Measurements from ENCODE around the gene SMIM24. TPM values are rescaled to one million over a fixed set of nuclear protein-coding genes. Genes with fewer than 3 reads are reported as not detected.
A peak's percentile ranks its signal among the peaks of the same experiment; 100 is the strongest.

Gene SMIM24
- total and polyA plus RNA-seq, 2 experiments from 2014 or later, result 0.22 to 0.63 TPM

DNA sequence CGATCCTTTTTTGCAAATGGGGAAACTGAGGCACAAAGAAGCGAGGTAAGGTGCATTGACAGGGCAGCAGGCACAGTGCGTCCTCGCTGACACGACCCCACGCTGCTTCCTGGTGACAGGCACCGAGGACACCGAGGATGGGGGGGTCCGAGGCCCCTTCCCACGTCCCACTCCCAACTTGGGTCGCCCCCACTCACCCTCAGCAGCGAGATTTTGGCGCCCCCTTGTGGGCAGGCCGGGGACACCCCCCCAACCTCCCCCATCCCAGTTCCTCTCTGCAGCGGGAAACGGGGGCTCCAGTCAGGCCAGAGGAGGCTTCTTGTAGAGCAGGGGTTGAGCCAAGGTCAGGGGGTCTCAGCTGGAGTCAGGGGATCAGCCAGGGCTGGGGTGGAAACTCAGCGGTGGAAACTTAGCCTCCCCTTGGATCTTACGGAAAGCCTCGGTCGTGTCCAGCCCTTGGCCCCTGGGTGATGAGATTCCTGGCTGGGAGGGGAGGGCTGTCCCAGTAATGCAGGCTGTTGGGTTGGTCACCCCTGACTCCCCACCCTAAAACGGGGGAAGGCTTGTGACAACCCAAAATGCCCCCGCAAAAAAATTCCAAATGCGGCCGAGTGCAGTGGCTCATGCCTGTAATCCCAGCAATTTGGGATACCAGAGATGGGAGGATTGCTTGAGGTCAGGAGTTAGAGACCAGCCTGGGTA, 8.2 kb downstream of the SMIM24 start:
- no peaks in the 10 kb centered on the region for H3K4me1 ChIP-seq (ENCODE audit: low read depth)
- no peaks in the 10 kb centered on the region for H3K36me3 ChIP-seq
- TF ChIP-seq, protein P1, sequence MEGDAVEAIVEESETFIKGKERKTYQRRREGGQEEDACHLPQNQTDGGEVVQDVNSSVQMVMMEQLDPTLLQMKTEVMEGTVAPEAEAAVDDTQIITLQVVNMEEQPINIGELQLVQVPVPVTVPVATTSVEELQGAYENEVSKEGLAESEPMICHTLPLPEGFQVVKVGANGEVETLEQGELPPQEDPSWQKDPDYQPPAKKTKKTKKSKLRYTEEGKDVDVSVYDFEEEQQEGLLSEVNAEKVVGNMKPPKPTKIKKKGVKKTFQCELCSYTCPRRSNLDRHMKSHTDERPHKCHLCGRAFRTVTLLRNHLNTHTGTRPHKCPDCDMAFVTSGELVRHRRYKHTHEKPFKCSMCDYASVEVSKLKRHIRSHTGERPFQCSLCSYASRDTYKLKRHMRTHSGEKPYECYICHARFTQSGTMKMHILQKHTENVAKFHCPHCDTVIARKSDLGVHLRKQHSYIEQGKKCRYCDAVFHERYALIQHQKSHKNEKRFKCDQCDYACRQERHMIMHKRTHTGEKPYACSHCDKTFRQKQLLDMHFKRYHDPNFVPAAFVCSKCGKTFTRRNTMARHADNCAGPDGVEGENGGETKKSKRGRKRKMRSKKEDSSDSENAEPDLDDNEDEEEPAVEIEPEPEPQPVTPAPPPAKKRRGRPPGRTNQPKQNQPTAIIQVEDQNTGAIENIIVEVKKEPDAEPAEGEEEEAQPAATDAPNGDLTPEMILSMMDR (IDR thresholded peaks at IDR 0.05; ENCODE audit: low read depth, low read length), result peak; percentile 88
- H3K27ac ChIP-seq, result no peak overlapping the region
- H3K9me3 ChIP-seq (ENCODE audit: low read depth), result no peaks in the 10 kb centered on the region
- DNase-seq (ENCODE audit: low read depth in 1 of 2, low spot score in 1 of 2), result peak; percentile 28 to 53
- no peaks in the 10 kb centered on the region for H3K27me3 ChIP-seq
- H3K4me3 ChIP-seq, result no peak overlapping the region

DNA sequence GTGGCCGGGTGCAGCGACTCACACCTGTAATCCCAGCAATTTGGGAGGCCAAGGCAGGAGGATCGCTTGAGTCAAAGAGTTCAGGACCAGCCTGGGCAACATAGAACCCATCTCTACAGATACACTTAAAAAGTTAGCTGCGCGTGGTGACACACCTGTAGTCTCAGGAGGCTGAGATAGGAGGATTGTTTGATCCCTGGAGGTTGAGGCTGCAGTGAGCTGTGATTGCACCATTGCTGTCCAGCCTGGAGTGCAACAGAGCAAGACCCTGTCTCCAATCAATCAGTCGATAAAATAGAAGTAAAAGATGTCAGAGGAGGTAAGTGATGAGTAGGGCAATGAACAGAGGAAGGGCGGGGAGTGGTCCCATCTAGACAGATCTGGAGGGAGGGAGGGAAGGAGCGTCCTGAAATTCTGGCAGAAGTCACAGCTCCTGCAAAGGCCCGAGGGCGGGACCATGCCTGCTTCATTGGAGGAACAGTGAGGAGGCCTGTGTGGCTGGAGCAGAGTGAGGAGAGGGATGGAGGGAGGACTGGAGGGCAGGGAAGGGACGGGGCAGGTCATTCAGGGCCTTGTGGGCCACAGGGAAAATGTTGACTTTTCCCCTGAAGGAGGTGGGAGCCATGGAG, 9.7 kb downstream of the SMIM24 start:
- Histone ChIP-seq H3K4me1 (ENCODE audit: low read depth) (no peaks in the 10 kb centered on the region), H3K9me3 (ENCODE audit: low read depth) (no peaks in the 10 kb centered on the region), H3K27me3 (no peaks in the 10 kb centered on the region), H3K27ac (no peak overlapping the region), H3K36me3 (no peaks in the 10 kb centered on the region), H3K4me3 (no peak overlapping the region)
- peak in 1 of 2 donors; percentile 25 for DNase-seq (ENCODE audit: low read depth in 1 of 2, low spot score in 1 of 2)
- TF ChIP-seq, protein P1 (IDR thresholded peaks at IDR 0.05; ENCODE audit: low read depth, low read length), result no peak

DNA sequence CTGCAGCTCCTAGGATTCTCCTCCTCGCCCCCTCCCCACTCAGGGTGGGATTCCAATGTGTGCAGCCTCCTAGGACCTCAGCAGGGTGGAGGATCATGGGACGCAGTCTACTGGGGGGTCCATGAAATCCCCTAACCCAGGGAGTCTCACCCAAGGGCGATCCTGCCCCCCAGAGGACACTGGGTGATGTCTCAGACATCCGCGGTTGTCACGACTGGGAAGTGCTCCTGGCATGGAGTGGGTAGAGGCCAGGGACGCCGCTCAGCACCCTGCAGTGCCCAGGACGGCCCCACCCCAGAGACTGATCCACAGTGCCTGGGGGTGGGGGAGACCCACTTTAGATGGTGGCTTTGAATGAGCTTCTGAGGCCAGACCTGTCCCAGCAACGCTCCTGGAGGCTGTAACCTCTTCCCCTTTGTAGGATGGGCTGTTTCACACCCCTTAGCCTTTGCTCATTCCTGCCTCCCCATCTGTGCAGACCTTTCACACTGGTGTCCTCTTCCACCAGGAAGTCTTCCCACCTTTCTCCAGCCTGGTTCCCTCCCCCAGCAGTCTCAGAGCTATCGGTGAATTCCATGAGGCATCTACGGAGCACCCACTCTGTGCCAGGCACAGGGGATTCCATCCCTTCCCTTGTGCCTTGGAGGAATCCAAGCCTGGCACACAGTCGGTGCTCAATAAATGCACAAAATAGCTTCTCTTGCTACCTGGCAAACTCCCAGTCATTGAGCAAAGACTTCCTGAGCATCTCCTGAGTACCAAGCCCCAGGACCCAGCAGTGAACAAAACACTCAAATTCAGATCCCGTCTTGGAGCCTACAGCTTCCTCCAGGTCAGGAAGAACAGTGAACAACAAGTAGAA, 10.5 kb downstream of the SMIM24 start:
- no peak overlapping the region for H3K4me3 ChIP-seq
- no peaks in the 10 kb centered on the region for H3K4me1 ChIP-seq (ENCODE audit: low read depth)
- H3K27me3 ChIP-seq, result no peaks in the 10 kb centered on the region
- no peak for DNase-seq (ENCODE audit: low read depth in 1 of 2, low spot score in 1 of 2)
- H3K27ac ChIP-seq, result no peak overlapping the region
- no peaks in the 10 kb centered on the region for H3K9me3 ChIP-seq (ENCODE audit: low read depth)
- no peaks in the 10 kb centered on the region for H3K36me3 ChIP-seq
- TF ChIP-seq, protein P1 (IDR thresholded peaks at IDR 0.05; ENCODE audit: low read depth, low read length), result peak; percentile 20

DNA sequence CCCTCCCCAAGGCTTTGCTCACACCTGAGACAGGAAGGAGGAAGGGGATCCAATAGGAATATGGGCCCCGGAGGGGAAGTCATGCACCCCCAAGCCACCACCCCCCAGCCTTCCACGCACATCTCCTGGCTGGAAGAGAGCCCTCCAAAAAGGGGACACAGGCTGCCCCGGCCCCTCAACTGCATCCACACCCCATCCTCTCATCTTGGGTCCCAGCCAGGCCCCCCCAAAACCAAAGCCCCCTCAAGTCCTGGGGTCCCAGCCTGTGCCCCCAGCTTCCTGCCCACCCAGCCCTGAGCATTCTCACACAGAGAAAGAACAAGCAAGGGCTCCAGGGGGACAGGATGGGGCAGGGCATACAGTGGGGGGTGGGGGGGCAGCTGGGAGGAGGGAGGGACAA, 12.1 kb downstream of the SMIM24 start:
- Histone ChIP-seq H3K27me3 (peaks cover 16% of the 10 kb centered on the region), H3K4me3 (no peak overlapping the region), H3K27ac (no peak overlapping the region), H3K9me3 (ENCODE audit: low read depth) (no peaks in the 10 kb centered on the region), H3K4me1 (ENCODE audit: low read depth) (peaks cover 10% of the 10 kb centered on the region), H3K36me3 (no peaks in the 10 kb centered on the region)
- TF ChIP-seq, protein P1 (IDR thresholded peaks at IDR 0.05; ENCODE audit: low read depth, low read length), result no peak
- no peak for DNase-seq (ENCODE audit: low read depth in 1 of 2, low spot score in 1 of 2)

DNA sequence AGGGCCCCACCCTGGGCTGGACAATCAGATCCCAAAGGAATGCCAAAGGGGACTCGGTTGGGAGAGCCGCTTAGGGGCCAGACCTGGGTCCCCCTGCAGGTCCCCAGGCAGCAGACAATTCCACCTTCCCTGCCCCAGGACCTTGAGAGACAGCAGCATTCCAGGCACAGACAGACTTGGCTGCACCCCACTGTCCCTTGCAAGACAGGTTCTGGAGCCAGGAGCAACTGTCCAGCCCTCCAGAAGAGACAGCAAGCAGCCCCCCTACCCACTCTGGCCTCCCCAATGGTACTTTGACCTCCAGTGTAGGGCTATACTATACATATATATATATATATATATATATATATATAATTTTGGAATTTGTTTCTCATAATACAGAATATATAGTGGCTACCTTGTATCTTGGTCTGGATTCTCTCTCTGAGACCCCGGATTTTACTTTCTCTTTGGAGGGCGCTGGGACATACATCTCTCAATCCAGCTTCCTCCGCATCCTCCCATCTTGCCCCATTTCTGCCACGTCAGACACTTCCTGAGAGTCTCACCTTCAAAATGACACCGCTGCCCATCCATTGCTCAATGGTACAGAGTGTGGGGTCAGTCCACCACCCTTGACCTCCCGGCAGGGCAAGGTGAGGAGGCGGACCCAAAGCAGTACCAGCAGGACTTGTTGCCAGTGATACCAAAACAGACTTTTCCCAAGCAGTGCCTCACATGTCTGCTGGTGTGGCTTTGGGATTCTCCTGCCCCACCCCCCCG, 12.7 kb downstream of the SMIM24 start:
- H3K27me3 ChIP-seq, result peaks cover 22% of the 10 kb centered on the region
- no peak for DNase-seq (ENCODE audit: low read depth in 1 of 2, low spot score in 1 of 2)
- H3K9me3 ChIP-seq (ENCODE audit: low read depth), result no peaks in the 10 kb centered on the region

More for the DNA sequence above, 12.7 kb downstream of the SMIM24 start:
- H3K27ac ChIP-seq, result no peak overlapping the region
- TF ChIP-seq, protein P1 (IDR thresholded peaks at IDR 0.05; ENCODE audit: low read depth, low read length), result no peak
- no peak overlapping the region for H3K4me3 ChIP-seq
- no peaks in the 10 kb centered on the region for H3K36me3 ChIP-seq
- H3K4me1 ChIP-seq (ENCODE audit: low read depth), result peaks cover 13% of the 10 kb centered on the region
